Endothelial cell of umbilical vein (primary cell): ENCODE measurements around the gene GNPAT. TPM values are rescaled to one million over a fixed set of nuclear protein-coding genes. Genes with fewer than 3 reads are reported as not detected.

Source experiments
- BruUV-seq: library from RNA; stranded (reverse); fragments of 400-500 nt; replicated peaks from 2 replicates; lab custom pipeline; 2021; lab: Mats Ljungman, UMichigan
- CTCF ChIA-PET: fragments of 300-600, 350-600 bp; sonication (Branson Sonifier 250); formaldehyde crosslinking; loops from one replicate; lab custom pipeline; 2021; ENCODE audit warnings: antibody characterized with exemption, inconsistent platforms; lab: Charles Lee
- POLR2A ChIA-PET: fragments of 300-600, 350-600 bp; sonication (Branson Sonifier 250); formaldehyde crosslinking; loops from one replicate; lab custom pipeline; 2021; ENCODE audit warnings: antibody characterized with exemption, inconsistent platforms; lab: Charles Lee
- DNase-seq: peaks from one replicate; pipeline ENCODE4 v3.0.0-alpha.2; 2011; ENCODE audit warnings: low read depth, low spot score
- FAIRE-seq: peaks from 2 replicates; lab custom pipeline; 2011; peaks lifted over from hg19 to GRCh38; lab: Jason Lieb, UNC
- H2AFZ ChIP-seq: 2 replicates; pipeline ENCODE4 v1.6.0; 2012; ENCODE audit warnings: low read depth, low read length, control low read depth, inconsistent platforms
- H3K27ac ChIP-seq: 2 replicates; pipeline ENCODE4 v1.5.1; 2011; ENCODE audit warnings: low read depth, mild to moderate bottlenecking, control low read depth, low read length, moderate library complexity; ENCODE audit not compliant: insufficient read depth
- H3K27me3 ChIP-seq, 2 experiments: 2 replicates each; pipeline versions ENCODE4 v1.6.0 to v1.6.1; 2011; ENCODE audit warnings: low read length in 2 of 2, mixed read lengths in 1 of 2; ENCODE audit not compliant: control insufficient read depth in 2 of 2, insufficient read depth in 2 of 2
- H3K36me3 ChIP-seq, 2 experiments: 2 replicates in 1 of 2; 3 replicates in 1 of 2; pipeline ENCODE4 v1.5.1; 2011; ENCODE audit warnings: low read length in 2 of 2, mild to moderate bottlenecking in 1 of 2, moderate library complexity in 1 of 2; ENCODE audit not compliant: control insufficient read depth in 2 of 2, insufficient read depth in 2 of 2; ENCODE audit errors: extremely low read depth in 1 of 2
- H3K4me1 ChIP-seq: 3 replicates; pipeline ENCODE4 v1.5.1; 2011; ENCODE audit warnings: mild to moderate bottlenecking, low read length; ENCODE audit not compliant: control insufficient read depth, insufficient read depth; ENCODE audit errors: extremely low read depth
- H3K4me2 ChIP-seq: 2 replicates; pipeline ENCODE4 v1.6.1; 2011; ENCODE audit warnings: low read length, control low read depth, mixed read lengths; ENCODE audit not compliant: insufficient read depth
- H3K4me3 ChIP-seq, 3 experiments: fragments of 200-600 bp in 1 of 3; sonication (generic), shearing (Covaris generic) in 1 of 3; replicated peaks in 1 of 3; 2 replicates each; pipeline ENCODE4 v1.5.1; 2011 to 2016; ENCODE audit warnings: control low read depth in 3 of 3, low read length in 3 of 3, mild to moderate bottlenecking in 2 of 3, inconsistent platforms in 1 of 3, low read depth in 1 of 3, moderate library complexity in 1 of 3; ENCODE audit not compliant: insufficient read depth in 1 of 3
- H3K79me2 ChIP-seq: 2 replicates; pipeline ENCODE4 v1.6.0; 2012; ENCODE audit warnings: low read length, inconsistent platforms; ENCODE audit not compliant: control insufficient read depth, insufficient read depth
- H3K9ac ChIP-seq: replicated peaks from 2 replicates; pipeline ENCODE3; 2011; ENCODE audit warnings: low read length, control low read depth; ENCODE audit not compliant: insufficient read depth; ENCODE audit errors: extremely low read depth
- H3K9me1 ChIP-seq: replicated peaks from 3 replicates; pipeline ENCODE4 v1.6.0; 2011; ENCODE audit warnings: mild to moderate bottlenecking, low read length; ENCODE audit not compliant: control insufficient read depth, insufficient read depth; ENCODE audit errors: extremely low read depth
- H3K9me3 ChIP-seq: replicated peaks from 2 replicates; pipeline ENCODE4 v1.5.1; 2012; ENCODE audit warnings: low read length, inconsistent platforms; ENCODE audit not compliant: control insufficient read depth, insufficient read depth
- H4K20me1 ChIP-seq: replicated peaks from 2 replicates; pipeline ENCODE3; 2011; ENCODE audit warnings: mild to moderate bottlenecking, low read length; ENCODE audit not compliant: control insufficient read depth, insufficient read depth; ENCODE audit errors: extremely low read depth
- CTCF ChIP-seq, 2 donors: IDR thresholded peaks; 1 replicate in 1 of 2; 2 replicates in 1 of 2; pipeline ENCODE4 v1.5.1; 2011; ENCODE audit warnings: low read length in 2 of 2, mild to moderate bottlenecking in 2 of 2, moderate library complexity in 2 of 2, control low read depth in 1 of 2, inconsistent platforms in 1 of 2, low read depth in 1 of 2; ENCODE audit not compliant: insufficient read depth in 1 of 2; ENCODE audit errors: extremely low read depth in 1 of 2
- EZH2 ChIP-seq: IDR thresholded peaks from 2 replicates; pipeline ENCODE4 v1.6.1; 2012; ENCODE audit warnings: borderline replicate concordance, low read depth, mild to moderate bottlenecking, moderate library complexity, low read length, inconsistent platforms; ENCODE audit not compliant: severe bottlenecking
- FOS ChIP-seq: IDR thresholded peaks from 2 replicates; pipeline ENCODE4 v1.6.1; 2011; ENCODE audit warnings: mild to moderate bottlenecking, low read length, moderate library complexity, borderline replicate concordance; ENCODE audit not compliant: insufficient read depth
- GATA2 ChIP-seq: IDR thresholded peaks from 2 replicates; pipeline ENCODE4 v1.7.0; 2011; ENCODE audit warnings: low read depth, mild to moderate bottlenecking, moderate library complexity, mixed read lengths, low read length; ENCODE audit not compliant: insufficient read length, insufficient read depth
- JUN ChIP-seq: IDR thresholded peaks from 2 replicates; pipeline ENCODE4 v1.6.1; 2011; ENCODE audit warnings: borderline replicate concordance, low read depth; ENCODE audit not compliant: insufficient read length, insufficient read depth
- MAX ChIP-seq: IDR thresholded peaks from 2 replicates; pipeline ENCODE4 v1.6.1; 2011; ENCODE audit not compliant: insufficient read depth, insufficient read length
- POLR2A ChIP-seq: IDR thresholded peaks from 2 replicates; pipeline ENCODE4 v1.6.1; 2012; ENCODE audit warnings: low read depth, mild to moderate bottlenecking, control low read depth, low read length
- POLR2AphosphoS5 ChIP-seq: IDR thresholded peaks from 2 replicates; pipeline ENCODE4 v1.6.1; 2012; ENCODE audit warnings: low read depth, mild to moderate bottlenecking, control low read depth, low read length, moderate library complexity; ENCODE audit not compliant: insufficient read depth
- dilution Hi-C: fragments of 300-500 bp; cut with MboI; formaldehyde crosslinking; loops from one replicate; pipeline ENCODE4 v1.15.0; 2019; ENCODE audit warnings: low sequenced_read_pairs; ENCODE audit not compliant: extremely low pct_ligation_motif_present
- intact Hi-C: fragments of 100-400 bp; cut with micrococcal nuclease; formaldehyde crosslinking; loops from one replicate; pipeline ENCODE4 v1.10.0; 2022
- polyA plus RNA-seq, 4 experiments: library from polyadenylated mRNA; depleted of rRNA in 3 of 4; stranded (reverse) in 3 of 4; unstranded in 1 of 4; fragments of >200 nt; gene quantifications; 2 replicates each; pipeline versions ENCODE4 v1.2.1 to v1.2.3, GENCODE V29; 2011 to 2012; ENCODE audit warnings: missing spikeins in 1 of 4
- total RNA-seq: library from RNA; stranded (reverse); gene quantifications from 2 replicates; pipeline ENCODE4 v1.2.3, GENCODE V29; 2021

Gene GNPAT
- total and polyA plus RNA-seq, 2 donors (not counting 3 experiments of a cell fraction or from before 2014, with no cell fraction given), result 18.9 to 51.4 TPM

- DNase-seq (no peak), FAIRE-seq (no peak)
- POLR2A ChIA-PET, result no interaction called here
- Histone ChIP-seq H3K9me3 (no peaks in the 10 kb centered on the region), H3K4me3 (no peak overlapping the region), H3K9ac (no peak overlapping the region), H3K27ac (no peak overlapping the region), H3K9me1 (no peaks in the 10 kb centered on the region), H3K79me2 (peaks cover 8% of the 10 kb centered on the region), H4K20me1 (no peaks in the 10 kb centered on the region), H3K27me3 (no peaks in the 10 kb centered on the region), H3K4me2 (no peak overlapping the region), H2AFZ (no peak overlapping the region), H3K36me3 (peaks cover 0 to 6% of the 10 kb centered on the region in 2 experiments), H3K4me1 (peaks cover 10% of the 10 kb centered on the region)
- TF ChIP-seq POLR2AphosphoS5, result no peak
- no peak for TF ChIP-seq CTCF (IDR thresholded peaks at IDR 0.05; ENCODE audit: extremely low read depth in 1 of 2, insufficient read depth in 1 of 2, low read depth in 1 of 2, low read length in 2 of 2)
- TF ChIP-seq POLR2A, result no peak
- no peak for TF ChIP-seq FOS
- no peak for TF ChIP-seq MAX
- TF ChIP-seq EZH2, result no peak
- TF ChIP-seq JUN, result no peak
- TF ChIP-seq GATA2, result no peak
- intact Hi-C loops, result no loop called here
- dilution Hi-C loops, result no loop called here
- CTCF ChIA-PET, result no interaction called here
- no TSS peak for BruUV-seq
Observed at GRCh38 chr1:231235526-231236207, 5.3 kb upstream of the GNPAT start.
